Measurements from ENCODE around the gene FAM177A1. TPM values are rescaled to one million over a fixed set of nuclear protein-coding genes. Genes with fewer than 3 reads are reported as not detected.
"Not testable (repeated sequence)": the region's sequence is repeated elsewhere in the genome, so short reads cannot be mapped to it uniquely, and the experiment has no call there.

The FAM177A1 gene
- total RNA-seq, 2 donors from 2014 or later: 53.6 to 62.7 TPM

DNA sequence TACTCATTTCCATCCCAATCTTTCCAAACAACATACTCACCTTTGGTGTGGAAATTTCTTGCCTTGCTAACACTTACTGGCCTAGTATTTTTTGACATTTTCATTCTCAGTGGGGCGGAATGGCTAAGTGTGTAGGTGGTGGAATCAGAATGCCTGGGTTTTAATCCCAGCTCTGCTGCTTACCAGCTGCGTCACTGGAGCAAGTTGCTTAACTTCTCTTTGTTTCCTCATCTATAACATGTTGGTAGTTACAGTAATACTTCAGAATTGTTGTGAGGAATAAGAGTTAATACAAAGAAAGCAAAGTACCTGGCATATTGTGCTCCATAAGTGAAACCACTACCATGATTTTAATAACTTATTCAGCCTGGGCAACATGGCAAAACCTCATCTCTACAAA, 3.0 kb upstream of the FAM177A1 start:
- H3K27me3 Mint-ChIP-seq (ENCODE audit: low read depth): no peaks in the 10 kb centered on the region
- H3K4me3 Mint-ChIP-seq: no peak overlapping the region
- no peak for DNase-seq
- peaks cover 1 to 3% of the 10 kb centered on the region in 2 donors for H3K36me3 Mint-ChIP-seq (ENCODE audit: insufficient read depth in 2 of 2)
- ATAC-seq (replicated peaks in 1 of 2): no peak
- H3K27ac Mint-ChIP-seq: no peak overlapping the region
- no peaks in the 10 kb centered on the region for H3K9me3 Mint-ChIP-seq
- peaks cover 24% of the 10 kb centered on the region for H3K4me1 Mint-ChIP-seq (ENCODE audit: low read depth)

DNA sequence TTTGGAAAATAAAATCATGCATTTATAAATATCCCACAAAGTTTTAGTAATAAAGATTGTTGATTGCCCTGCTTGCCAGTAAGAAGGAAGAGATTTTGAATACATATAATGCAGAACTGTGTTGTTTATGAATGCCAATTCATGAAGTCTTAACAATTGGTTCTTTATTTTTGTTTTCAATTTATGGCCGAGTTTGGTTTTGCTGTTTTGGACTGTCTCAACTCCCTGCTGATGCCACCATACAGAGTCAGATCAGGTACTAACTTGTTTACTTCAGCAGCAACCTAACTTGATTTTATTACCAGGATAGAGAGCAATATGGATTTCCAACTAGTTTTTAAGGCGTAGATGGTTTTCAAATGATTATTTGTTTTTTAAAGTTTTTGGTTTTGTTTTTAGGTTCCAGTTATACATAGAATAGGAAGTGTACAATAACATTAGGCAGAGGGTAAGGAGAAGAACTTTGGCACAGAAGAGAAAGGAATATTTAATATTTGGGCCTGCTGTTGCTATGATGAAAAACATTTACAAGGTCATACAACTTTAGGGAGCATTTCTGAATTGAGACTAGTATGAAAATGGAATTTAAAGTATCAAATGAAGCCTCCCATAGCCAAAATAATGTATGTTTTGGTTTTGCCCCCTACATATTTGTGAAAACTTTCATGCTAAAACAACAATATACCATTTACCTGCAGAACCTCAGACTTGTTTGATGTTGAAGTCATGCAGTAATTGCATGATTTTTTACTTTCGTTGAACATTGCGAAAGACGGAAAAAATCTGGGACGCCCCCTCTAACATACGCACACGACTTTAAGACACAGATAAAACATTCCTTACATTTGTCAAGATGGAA, 904 bp upstream of the FAM177A1 start:
- peak overlapping the region; percentile 97 to 98 for H3K4me3 Mint-ChIP-seq
- peak overlapping the region; percentile 97 for H3K27ac Mint-ChIP-seq
- no peaks in the 10 kb centered on the region for H3K27me3 Mint-ChIP-seq (ENCODE audit: low read depth)
- H3K4me1 Mint-ChIP-seq (ENCODE audit: low read depth): peaks cover 30% of the 10 kb centered on the region
- ATAC-seq (replicated peaks in 1 of 2) (peak; percentile 0 to 1), DNase-seq (no peak)
- peaks cover 1 to 5% of the 10 kb centered on the region in 2 donors for H3K36me3 Mint-ChIP-seq (ENCODE audit: insufficient read depth in 2 of 2)
- no peaks in the 10 kb centered on the region for H3K9me3 Mint-ChIP-seq

- ATAC-seq (replicated peaks in 1 of 2) (no peak), DNase-seq (no peak)
- H3K4me1 Mint-ChIP-seq (ENCODE audit: low read depth): peaks cover 30% of the 10 kb centered on the region
- H3K4me3 Mint-ChIP-seq: peak overlapping the region; percentile 97 to 98
- peaks cover 3 to 6% of the 10 kb centered on the region in 2 donors for H3K36me3 Mint-ChIP-seq (ENCODE audit: insufficient read depth in 2 of 2)
- peak overlapping the region; percentile 97 for H3K27ac Mint-ChIP-seq
- H3K27me3 Mint-ChIP-seq (ENCODE audit: low read depth): no peaks in the 10 kb centered on the region
- no peaks in the 10 kb centered on the region for H3K9me3 Mint-ChIP-seq
These were observed 349 bp upstream of the FAM177A1 start for GRCh38 chr14:35045798-35046047.

DNA sequence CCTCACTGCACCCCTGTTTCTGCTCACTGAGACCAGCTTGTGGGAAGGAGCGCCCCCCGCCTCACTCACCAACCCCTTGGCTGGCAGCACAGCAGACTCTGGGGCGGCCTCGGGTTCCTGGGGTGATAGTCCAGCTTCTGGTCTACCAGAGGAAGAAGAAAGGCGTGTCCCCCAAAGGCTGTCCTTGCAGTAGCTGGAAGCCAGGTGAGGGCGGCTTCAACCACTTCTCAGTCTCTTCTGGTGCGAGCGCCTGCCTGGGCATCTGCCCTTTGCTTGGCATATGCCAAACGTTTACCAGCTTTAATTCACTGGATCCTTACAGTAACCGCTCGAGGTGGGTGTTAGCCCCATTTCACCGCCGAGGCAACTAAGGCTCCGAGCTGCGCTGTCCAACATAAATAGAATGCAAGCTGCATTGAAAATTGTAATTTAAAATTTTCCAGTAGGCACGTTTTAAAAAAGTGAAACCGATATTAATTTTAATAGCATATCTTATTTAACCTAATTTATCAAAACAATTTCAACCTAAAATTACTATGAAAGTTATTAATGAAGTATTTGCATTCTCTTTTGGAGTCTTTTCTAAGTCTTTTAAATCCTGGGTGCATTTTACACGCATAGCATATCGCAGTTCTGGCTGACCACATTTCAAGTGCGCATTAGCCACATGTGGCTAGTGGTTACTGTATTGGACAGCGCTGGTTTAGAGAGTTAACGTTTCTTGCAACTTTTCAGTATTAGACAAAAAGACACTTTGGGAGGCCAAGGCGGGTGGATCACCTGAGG, 872 bp downstream of the FAM177A1 start:
- Mint-ChIP-seq H3K27ac (peak overlapping the region; percentile 97), H3K36me3 (ENCODE audit: insufficient read depth in 2 of 2) (peaks cover 3 to 6% of the 10 kb centered on the region in 2 donors), H3K27me3 (ENCODE audit: low read depth) (no peaks in the 10 kb centered on the region), H3K9me3 (no peaks in the 10 kb centered on the region), H3K4me1 (ENCODE audit: low read depth) (peaks cover 30% of the 10 kb centered on the region), H3K4me3 (peak overlapping the region; percentile 97 to 98)
- DNase-seq (no peak), ATAC-seq (replicated peaks in 1 of 2) (peak; percentile 10 to 21)

DNA sequence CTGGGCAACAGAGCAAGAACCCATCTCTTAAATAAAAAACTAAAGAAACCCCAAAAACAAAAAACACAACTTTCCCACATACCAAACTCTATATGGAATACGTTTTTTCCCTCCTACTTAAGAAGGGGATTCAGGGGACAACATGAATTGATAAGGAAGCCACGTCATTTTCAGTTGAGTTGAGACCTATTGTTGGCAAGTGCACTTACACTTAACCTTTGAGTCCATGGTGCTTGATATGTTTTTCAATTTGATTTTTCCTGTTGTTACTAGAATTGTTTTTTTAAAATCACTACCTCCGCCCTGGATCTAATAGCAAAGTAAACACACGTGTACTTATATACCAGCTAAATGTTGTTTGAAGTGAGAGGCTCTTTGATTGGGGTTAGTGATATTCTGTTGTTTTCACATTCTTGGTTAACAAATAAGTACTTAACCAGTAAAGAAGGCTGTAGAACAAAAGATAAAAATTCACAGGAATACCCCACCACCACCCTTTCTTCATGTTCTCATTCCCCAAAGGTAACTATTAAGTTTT, 2.0 kb downstream of the FAM177A1 start:
- Mint-ChIP-seq H3K27me3 (ENCODE audit: low read depth) (no peaks in the 10 kb centered on the region), H3K9me3 (no peaks in the 10 kb centered on the region), H3K36me3 (ENCODE audit: insufficient read depth in 2 of 2) (peaks cover 3 to 7% of the 10 kb centered on the region in 2 donors), H3K27ac (peak overlapping the region; percentile 83), H3K4me1 (ENCODE audit: low read depth) (peaks cover 30% of the 10 kb centered on the region), H3K4me3 (peak overlapping the region; percentile 87 to 98)
- ATAC-seq (replicated peaks in 1 of 2) (no peak), DNase-seq (no peak)

DNA sequence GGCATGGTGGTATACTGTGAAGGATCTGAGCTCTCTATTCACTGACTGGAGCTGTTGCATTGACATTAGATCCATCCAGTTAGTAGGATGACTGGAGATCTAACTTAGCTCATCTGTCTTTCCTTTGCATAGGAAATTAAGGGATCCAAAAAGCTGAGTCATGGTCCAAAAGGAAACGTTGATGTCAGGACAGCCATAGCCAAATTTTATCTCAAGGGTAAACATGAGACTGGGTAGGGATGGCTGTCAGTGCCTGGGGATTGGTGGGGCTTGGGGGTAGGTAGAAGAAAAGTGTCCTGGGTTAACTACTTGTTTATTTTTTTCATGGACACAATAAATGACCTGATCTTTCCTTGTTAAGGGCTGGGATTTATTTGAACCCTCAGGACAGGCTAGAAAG, 4.6 kb downstream of the FAM177A1 start:
- no peaks in the 10 kb centered on the region for H3K27me3 Mint-ChIP-seq (ENCODE audit: low read depth)
- no peaks in the 10 kb centered on the region for H3K9me3 Mint-ChIP-seq
- H3K36me3 Mint-ChIP-seq (ENCODE audit: insufficient read depth in 2 of 2): peaks cover 3 to 7% of the 10 kb centered on the region in 2 donors
- H3K4me1 Mint-ChIP-seq (ENCODE audit: low read depth): peaks cover 20% of the 10 kb centered on the region
- ATAC-seq (replicated peaks in 1 of 2): no peak
- H3K27ac Mint-ChIP-seq: peak overlapping the region; percentile 38
- no peak for DNase-seq
- H3K4me3 Mint-ChIP-seq: no peak overlapping the region

- ATAC-seq (replicated peaks in 1 of 2): no peak
- Mint-ChIP-seq H3K36me3 (ENCODE audit: insufficient read depth in 2 of 2) (peaks cover 2 to 4% of the 10 kb centered on the region in 2 donors), H3K4me3 (no peak overlapping the region), H3K27me3 (ENCODE audit: low read depth) (no peaks in the 10 kb centered on the region), H3K4me1 (ENCODE audit: low read depth) (peaks cover 18% of the 10 kb centered on the region), H3K27ac (peak overlapping the region; percentile 46), H3K9me3 (no peaks in the 10 kb centered on the region)
- DNase-seq: no peak
These were observed 5.7 kb downstream of the FAM177A1 start for GRCh38 chr14:35051796-35052195.

GRCh38 chr14:35052637-35053036, 6.6 kb downstream of the FAM177A1 start:
- Mint-ChIP-seq H3K27me3 (ENCODE audit: low read depth) (no peaks in the 10 kb centered on the region), H3K4me1 (ENCODE audit: low read depth) (peaks cover 11% of the 10 kb centered on the region), H3K9me3 (no peaks in the 10 kb centered on the region), H3K4me3 (no peak overlapping the region), H3K27ac (no peak overlapping the region), H3K36me3 (ENCODE audit: insufficient read depth in 2 of 2) (peaks cover 2 to 4% of the 10 kb centered on the region in 2 donors)
- no peak for ATAC-seq (replicated peaks in 1 of 2)
- no peak for DNase-seq

GRCh38 chr14:35061113-35061791, 15.2 kb downstream of the FAM177A1 start:
- ATAC-seq (replicated peaks in 1 of 2); H3K27me3 Mint-ChIP-seq (ENCODE audit: low read depth); H3K9me3 Mint-ChIP-seq; DNase-seq; H3K4me3 Mint-ChIP-seq; H3K27ac Mint-ChIP-seq; H3K4me1 Mint-ChIP-seq (ENCODE audit: low read depth): not testable (repeated sequence)
- H3K36me3 Mint-ChIP-seq (ENCODE audit: insufficient read depth in 2 of 2): peaks cover 0 to 15% of the 10 kb centered on the region in 2 donors

- not testable (repeated sequence) for H3K36me3 Mint-ChIP-seq (ENCODE audit: insufficient read depth in 2 of 2); DNase-seq; H3K27ac Mint-ChIP-seq; H3K27me3 Mint-ChIP-seq (ENCODE audit: low read depth); ATAC-seq (replicated peaks in 1 of 2); H3K9me3 Mint-ChIP-seq; H3K4me1 Mint-ChIP-seq (ENCODE audit: low read depth); H3K4me3 Mint-ChIP-seq
These were observed 19.7 kb downstream of the FAM177A1 start for GRCh38 chr14:35065731-35066130.

DNA sequence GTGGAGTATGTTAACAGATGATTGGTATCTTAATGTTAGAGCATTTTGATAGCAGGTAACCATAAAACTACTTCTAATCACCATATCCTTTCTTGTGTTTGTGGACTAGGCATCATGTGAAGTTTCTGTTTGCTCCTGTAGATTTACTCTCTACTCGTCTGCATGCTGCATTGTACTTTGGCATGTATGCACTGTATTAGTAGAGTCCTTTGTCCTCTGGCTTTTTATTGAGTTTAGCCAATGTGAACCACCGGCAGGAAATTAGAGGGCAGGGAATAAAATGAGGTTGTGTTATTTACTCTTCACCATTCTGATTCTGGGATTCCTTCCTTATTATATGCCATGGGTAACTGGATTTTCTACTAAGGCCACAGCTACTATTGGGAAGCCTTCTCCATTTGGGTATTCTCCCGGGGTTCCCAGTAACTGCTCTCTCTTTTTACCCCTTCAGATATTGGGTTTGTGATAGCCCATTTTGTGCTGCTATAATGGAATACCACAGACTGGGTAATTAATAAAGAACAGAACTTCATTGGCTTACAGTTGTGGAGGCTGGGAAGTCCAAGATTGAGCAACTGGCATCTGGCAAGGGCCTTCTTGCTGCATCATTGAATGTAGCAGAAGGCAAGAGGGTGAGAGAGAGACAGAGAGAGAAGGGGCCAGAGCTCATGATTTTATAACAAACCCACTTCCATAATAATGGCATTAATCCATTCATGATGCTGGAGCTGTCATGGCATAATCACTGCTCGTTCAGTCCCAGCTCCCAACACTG, 22.4 kb downstream of the FAM177A1 start:
- no peak overlapping the region for H3K4me3 Mint-ChIP-seq
- H3K36me3 Mint-ChIP-seq (ENCODE audit: insufficient read depth in 2 of 2): peaks cover 0 to 9% of the 10 kb centered on the region in 2 donors
- no peak for ATAC-seq (replicated peaks in 1 of 2)

GRCh38 chr14:35072226-35072625, 26.2 kb downstream of the FAM177A1 start:
- Mint-ChIP-seq H3K4me3 (no peak overlapping the region), H3K36me3 (ENCODE audit: insufficient read depth in 2 of 2) (peaks cover 4 to 6% of the 10 kb centered on the region in 2 donors), H3K9me3 (no peaks in the 10 kb centered on the region), H3K4me1 (ENCODE audit: low read depth) (no peaks in the 10 kb centered on the region), H3K27me3 (ENCODE audit: low read depth) (no peaks in the 10 kb centered on the region), H3K27ac (no peak overlapping the region)
- DNase-seq: no peak
- ATAC-seq (replicated peaks in 1 of 2): no peak

More for the DNA sequence above, 22.4 kb downstream of the FAM177A1 start:
- Mint-ChIP-seq H3K4me1 (ENCODE audit: low read depth) (no peaks in the 10 kb centered on the region), H3K27ac (no peak overlapping the region), H3K9me3 (no peaks in the 10 kb centered on the region), H3K27me3 (ENCODE audit: low read depth) (no peaks in the 10 kb centered on the region)
- no peak for DNase-seq
